OCI-M2 (cell line): Measurements from ENCODE around the gene BTBD1.

Source experiments
- DNase-seq: peaks from one replicate; lab custom pipeline; 2025; ENCODE audit not compliant: unreplicated experiment; lab: John Stamatoyannopoulos, UW

The BTBD1 gene

GRCh38 chr15:83066734-83067637 lies at the start of gene BTBD1:
TSS of gene BTBD1 (minus strand) at chr15:83067252. CDS start at chr15:83067151, 101 bp downstream.
- DNase-seq, result no peak

- DNase-seq, result no peak
Measured at GRCh38 chr15:83115831-83116565, 48.9 kb upstream of the BTBD1 start.

- DNase-seq, result no peak
Measured at GRCh38 chr15:83115410-83115809, 48.4 kb upstream of the BTBD1 start.

DNA sequence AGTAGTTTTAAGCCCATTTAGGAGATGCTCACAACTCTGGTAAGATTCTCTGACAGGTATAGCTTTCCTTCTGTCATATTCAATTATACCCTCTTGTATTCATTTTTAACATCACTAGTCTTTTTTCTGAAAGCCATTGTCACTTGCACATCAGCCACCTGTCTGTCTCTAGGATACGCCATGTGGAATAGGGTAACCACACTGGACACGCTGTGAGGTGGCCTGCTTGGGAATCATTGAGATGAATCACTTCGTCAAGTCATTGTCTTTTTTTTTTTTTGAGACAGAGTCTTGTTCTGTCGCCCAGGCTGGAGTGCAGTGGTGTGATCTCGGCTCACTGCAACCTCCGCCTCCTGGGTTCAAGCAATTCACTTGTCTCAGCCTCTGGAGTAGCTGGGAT lies 47.8 kb upstream of the BTBD1 start:
- DNase-seq, result no peak

DNA sequence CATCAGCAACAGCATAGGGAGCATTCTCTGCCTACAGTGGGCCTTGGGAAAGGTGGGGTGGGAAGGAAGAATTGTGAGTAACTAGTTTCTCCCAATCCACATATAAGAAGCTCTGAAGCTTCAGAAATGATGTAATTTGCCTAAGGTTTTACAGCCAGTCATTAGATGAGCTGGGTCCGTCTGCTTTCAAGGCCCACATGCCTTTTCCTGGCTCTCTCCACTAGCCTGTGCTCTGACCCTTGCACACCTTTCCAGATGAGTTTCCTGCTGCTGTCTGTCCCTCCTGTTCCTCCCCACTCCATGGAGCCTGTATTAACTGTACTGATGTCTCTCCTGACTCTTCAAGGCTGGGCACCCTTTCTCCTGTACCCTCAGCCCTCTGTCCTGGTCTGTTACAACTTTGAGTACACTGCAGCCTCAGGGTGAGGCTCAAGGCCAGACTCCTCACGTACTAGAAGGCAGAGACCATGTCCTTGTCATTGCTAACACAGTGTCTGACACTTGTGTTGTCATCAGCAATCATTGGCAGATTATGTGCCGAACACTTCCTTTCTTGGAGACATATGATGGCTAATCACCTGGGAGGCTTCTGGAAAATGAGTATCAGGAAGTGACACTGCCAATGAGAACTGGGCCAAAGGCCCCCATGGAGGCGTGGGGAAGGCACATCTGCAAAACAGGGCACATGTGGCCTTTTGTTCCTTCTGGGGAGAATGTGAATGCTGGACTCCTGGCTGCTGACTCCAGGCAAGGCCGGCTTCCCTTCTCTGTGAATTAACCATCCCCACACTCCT lies 47.0 kb upstream of the BTBD1 start:
- DNase-seq, result no peak

DNA sequence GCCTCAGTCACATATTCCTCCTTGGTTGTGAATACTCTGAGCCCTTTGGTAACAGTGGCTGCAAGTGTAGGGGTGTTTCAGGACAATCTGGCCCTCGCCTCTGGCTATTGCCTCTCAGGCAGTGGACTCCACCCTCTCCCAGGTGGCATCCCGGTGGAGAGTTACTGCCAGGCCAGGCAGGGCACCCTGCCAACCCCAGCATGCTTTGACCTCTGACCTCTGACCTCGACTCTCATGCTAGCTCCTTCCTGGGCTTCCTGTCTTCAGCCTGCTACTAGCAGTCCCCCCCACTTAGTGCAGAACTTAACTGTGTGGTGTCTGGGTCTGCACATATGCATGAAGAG lies 45.9 kb upstream of the BTBD1 start:
- no peak for DNase-seq

DNA sequence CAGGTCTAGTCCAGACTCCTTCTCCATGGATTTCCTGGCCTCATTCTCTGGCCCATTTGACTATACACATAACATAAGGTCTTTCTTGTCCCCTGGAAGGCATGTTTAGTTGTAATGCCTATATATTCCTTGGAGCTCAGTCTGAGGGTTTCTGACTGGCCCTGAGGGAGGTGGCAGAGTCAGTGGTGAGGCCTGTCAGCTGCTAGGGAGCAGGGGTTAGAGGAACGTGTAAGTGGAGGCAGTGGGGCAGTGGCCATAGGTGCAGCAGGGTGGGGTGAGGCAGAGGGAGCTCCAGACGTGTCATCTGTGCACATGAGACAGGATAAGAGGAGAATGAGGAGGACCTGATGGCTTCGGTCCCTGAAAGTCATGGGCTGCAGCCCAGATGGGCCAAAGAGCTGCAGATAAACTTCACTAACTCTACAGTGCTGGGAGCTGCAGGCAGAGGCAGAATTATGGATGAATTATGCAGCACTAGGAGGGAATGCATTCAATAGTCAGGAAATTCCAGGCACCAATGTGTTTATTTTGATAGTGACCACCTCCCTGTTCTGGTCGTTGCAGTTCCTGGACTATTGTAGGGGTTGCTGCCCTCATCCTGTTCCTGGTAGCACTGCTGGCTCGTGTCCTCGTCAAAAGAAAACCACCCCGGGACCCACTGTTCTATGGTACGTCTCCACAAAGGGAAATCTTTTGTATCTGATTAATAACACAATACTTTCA lies 45.3 kb upstream of the BTBD1 start:
- DNase-seq, result no peak

GRCh38 chr15:83111149-83111548 lies 44.1 kb upstream of the BTBD1 start:
- no peak for DNase-seq

GRCh38 chr15:83110381-83110780 lies 43.3 kb upstream of the BTBD1 start:
- no peak for DNase-seq

DNA sequence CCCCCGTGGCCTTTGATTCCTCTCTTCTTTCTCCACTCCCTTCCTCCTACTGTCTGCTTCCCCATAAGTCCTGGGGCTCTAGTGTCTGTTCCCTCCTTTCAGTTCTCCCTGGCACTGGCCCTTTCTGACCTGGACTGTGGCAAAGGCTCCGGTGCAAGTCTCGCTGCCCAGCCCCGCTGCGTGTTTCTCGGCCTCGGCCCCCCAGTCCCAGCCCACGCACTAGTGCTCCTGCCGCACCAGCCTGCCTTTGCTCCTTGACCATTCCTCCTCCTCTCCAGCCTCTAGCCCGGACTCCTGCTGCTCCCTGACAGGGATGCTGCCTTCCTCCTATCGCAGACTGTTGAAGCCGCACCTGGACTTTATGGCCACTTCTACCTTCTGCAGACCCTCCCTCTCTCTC lies 42.5 kb upstream of the BTBD1 start:
- no peak for DNase-seq

- no peak for DNase-seq
Measured at GRCh38 chr15:83108266-83109219, 41.5 kb upstream of the BTBD1 start.

DNA sequence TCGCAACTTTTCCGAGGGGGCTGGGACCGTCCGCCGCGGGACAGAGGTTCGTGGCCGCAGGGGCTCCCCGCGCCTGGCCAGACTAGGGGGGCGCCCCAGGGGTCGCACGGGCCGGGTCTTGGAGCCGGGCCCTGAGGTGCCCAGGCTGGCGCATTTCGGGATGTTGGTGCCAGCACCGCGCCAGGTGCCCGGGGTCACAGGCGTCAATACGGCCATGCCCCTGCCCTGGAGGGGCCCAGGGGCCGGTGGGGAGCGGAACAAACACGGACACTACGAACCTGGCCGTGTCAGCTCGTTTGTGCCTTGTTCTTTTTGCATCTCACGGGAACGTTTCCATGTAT lies 40.8 kb upstream of the BTBD1 start:
- DNase-seq, result no peak

DNA sequence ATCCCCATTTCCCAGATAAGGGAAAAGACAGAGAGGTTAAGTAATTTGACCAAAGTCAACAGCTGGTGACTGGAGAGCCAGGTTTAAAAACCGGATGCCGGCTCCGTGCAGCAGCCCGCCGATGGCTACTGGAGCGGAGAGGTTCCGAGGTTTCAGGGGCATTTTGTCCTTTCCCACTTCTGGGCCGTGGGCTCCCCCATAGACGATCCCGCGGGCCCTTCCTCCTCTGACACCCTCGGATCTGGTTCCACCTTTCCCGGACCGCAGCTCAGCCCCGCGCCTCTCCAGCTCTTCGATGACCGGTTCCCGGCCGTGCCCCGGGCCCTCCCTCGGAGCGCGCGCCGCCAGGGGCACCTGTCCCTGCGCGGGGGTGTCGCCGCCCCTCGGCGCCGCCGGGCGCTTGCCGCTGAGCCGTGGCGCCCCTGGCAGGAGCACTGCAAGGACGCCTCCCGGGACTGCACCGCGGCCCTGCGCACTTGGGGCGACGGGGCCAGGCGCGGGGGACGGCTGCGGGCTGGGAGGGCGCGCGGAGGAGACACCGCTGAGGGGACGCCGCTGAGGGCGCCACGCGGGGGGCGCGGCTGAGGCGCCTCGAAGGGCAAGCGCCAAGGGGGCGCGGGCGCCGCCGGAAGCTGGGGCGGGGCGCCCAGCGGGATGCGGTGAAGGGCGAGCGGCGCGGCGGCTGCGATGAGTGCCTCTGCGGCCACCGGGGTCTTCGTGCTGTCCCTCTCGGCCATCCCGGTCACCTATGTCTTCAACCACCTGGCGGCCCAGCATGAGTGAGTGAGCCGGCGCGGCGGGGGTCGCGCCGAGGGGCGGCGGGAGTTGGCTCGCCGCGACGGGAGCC lies 40.2 kb upstream of the BTBD1 start, which contains the start of gene TM6SF1:
TM6SF1 (plus strand) TSS at position 652 of the 847 bp plus-strand sequence; CDS start at position 688, 36 bp downstream.
- DNase-seq, result no peak

DNA sequence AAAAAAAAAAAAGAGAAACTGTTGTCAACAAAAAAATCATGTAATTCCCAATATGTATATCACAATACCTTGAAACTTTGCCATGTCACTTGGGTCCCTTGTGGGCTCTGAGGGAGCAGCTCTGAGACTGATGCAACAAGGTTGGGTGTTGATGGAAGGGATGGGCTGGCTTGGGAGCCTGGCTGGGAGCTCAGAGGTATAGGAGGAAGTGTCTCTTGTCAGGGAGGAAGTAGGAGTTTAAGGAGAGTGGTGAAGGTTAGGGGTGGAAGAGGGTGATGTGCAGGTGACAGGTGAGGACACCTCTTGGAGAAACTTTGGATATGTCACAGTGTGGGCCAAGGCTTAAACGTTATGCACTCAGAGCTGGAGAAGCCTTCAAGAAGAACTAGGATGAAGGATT lies 38.4 kb upstream of the BTBD1 start:
- no peak for DNase-seq

GRCh38 chr15:83104141-83104540 lies 37.1 kb upstream of the BTBD1 start:
- no peak for DNase-seq

- no peak for DNase-seq
Measured at GRCh38 chr15:83102346-83102745, 35.3 kb upstream of the BTBD1 start.

DNA sequence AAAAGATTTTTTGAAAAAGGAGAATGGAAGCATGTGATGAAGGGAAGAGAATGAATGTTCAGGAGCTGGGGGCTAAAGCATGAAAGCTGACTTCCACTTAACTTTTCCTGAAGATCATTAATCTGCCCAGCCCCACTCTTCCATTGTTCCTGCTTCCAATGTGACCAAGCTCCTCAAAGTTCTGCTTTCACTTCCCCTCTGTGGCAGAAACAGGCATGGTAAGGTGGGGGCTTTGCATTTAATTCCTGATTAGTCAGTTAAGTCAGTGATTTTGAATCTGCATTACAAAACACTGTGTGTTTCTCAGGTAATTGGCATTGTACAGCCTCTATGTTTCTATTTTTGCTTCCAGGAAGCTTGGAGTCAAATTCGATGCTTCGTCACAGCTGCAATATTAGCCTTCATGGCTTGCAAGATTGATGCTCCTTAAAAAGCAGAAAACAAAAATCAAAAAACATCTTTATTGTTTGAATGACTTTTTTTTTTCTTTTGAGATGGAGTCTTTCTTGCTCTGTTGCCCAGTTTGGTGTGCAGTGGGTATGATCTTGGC lies 33.1 kb upstream of the BTBD1 start:
- DNase-seq, result no peak

- DNase-seq, result no peak
Measured at GRCh38 chr15:83099290-83099689, 32.2 kb upstream of the BTBD1 start.

- no peak for DNase-seq
Measured at GRCh38 chr15:83098079-83098478, 31.0 kb upstream of the BTBD1 start.
